NCI-H524 (cell line): ENCODE data around the gene CDON.
A peak's percentile ranks its signal among the peaks of the same experiment; 100 is the strongest.
"Not testable (repeated sequence)": the region's sequence is repeated elsewhere in the genome, so short reads cannot be mapped to it uniquely, and the experiment has no call there.

Experiments used
- DNase-seq, 2 experiments: peaks; one replicate each; lab custom pipeline; 2025; lab: John Stamatoyannopoulos, UW

CDON gene

DNA sequence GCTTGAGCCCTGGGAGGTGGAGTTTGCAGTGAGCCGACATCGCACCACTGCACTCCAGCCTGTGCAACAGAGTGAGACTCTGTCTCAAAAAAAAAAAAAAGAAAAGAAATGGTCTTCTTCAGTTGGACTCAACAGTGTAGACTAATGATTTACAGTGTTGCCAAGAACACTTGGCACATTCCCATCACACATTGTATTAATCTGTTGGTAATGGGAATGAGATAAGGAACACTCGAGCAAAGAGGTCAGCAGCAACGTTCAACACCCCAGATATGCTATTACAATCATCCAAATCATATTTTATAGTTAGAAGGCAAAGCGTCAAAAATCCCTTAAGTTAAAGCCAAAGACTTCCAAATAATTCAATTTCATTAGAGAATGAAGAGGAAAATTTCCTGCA lies 14.5 kb downstream of the CDON start:
- no peak for DNase-seq

GRCh38 chr11:126046570-126047195 lies 16.0 kb downstream of the CDON start:
- peak in 1 of 2 experiments; percentile 39 for DNase-seq

DNA sequence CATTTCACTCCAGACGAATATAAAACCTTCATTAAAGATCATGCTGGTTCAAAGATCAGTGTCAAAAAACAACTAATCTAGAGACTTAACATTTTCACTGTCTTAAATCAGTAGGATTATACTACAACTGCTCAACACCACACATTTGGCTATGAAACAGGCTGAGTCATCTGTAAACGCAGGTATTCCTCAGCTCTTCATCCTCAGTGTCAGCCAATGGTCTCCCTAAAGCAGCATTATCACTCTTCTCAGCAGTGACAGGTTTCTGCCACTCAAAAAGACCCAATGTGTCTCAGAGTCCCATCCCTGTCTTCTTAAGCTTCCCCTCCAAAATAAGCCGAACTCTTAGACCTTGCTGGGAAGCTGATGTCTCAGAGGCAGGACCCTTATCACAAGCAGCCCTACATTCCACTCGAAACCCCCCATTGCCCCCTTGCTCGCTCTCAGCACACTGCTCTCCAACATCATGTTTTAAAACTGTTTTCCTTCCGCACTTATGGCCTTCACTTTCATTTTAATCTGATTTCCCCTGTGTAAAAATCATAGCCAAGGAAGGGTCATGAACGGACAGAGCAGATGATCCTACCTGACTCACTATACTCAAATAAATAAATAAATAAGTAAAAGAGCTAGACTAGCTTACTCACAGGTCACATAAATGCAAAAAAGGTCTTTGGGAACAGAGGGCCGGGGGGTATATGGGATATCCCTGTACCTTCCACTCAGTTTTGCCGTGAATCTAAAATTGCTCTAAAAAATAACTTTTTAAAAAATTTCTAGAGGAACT lies 23.0 kb downstream of the CDON start:
- DNase-seq: no peak

- DNase-seq: no peak
These were observed 26.9 kb downstream of the CDON start for GRCh38 chr11:126035718-126036117.

- no peak for DNase-seq
These were observed 27.7 kb downstream of the CDON start for GRCh38 chr11:126034933-126035425.

DNA sequence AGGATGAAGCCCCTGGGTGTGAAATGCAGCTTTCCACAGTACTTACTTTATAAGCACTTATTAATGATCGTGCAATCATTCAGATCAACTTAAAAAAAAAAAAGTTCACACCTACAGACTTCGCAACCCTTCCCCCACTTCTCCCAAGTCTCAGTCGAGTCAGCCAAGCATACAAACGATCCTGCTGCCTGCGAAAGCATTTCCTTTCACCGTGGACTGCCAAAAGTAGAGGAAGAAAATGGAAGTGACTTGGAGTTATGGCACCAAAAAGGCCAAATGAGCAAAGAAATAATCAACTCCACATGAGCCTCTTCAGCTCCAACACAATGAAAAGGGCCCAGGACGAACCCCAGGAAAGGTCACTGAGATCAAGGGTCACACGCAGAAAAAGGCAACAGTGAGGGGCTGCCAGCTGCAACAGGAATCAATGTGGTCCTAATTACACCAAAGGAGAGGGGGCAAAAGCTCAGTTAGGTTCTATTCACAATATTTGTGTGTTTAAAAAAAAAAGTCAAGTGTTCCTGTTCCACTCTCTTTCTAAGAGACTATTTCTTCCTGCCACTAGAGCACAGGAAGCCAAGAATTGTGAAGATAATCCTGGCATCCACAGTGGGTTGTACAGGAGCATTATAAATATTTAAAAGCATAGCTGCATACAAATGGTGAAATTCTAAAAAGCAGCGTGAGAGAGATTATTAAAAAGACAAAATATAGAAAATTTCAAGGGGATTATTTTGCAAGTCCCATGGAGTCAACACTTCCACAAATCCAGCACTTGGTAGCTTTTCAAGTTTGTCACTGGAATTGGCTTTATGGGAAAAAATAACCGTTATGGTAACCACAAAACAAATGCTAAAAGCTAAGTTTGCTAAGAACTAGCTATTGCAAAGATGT lies 28.4 kb downstream of the CDON start:
- DNase-seq: no peak

DNA sequence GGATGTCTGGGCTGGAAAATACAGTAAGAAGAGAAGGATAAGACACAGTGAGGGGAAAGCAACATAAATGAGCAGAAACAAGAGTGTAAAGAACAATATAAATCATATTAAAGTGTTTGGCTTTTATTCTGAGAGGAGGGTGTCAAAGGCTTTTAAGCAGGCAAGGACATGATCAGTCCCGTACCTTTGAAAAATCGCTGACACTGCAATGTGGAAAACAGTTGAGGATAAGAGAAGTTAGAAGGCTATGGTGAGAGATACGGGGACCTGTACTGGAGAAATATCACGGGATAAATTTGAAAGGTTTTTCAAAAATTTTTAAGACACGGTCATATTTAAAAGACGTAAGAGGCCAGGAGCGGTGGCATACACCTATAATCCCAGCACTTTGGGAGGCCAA lies 30.3 kb downstream of the CDON start:
- DNase-seq: no peak

GRCh38 chr11:126029805-126030204 lies 32.9 kb downstream of the CDON start:
- peak; percentile 40 to 81 for DNase-seq

GRCh38 chr11:126029237-126029636 lies 33.4 kb downstream of the CDON start:
- no peak for DNase-seq

- DNase-seq: not testable (repeated sequence)
These were observed 34.1 kb downstream of the CDON start for GRCh38 chr11:126028534-126028933.

DNA sequence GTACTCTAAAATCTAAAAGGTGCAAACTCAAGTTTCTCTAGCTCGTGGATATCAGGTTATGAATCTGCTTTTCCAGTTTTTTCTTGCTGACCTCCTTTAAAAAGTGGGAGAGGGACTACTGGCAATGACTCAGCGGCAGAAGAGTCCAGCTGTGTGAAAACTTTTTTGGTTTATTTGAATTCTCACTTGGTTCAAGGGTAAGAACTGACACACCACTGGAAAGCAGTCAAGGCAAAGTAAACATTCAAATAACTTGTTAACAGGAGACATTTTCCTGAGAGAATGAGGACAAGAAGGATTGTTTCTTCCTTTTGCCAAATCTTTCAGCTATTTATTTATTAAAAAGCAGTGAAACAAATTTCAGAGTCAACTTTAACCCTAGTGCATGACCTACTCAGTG lies 36.1 kb downstream of the CDON start:
- no peak for DNase-seq

- DNase-seq: no peak
These were observed 36.8 kb downstream of the CDON start for GRCh38 chr11:126025822-126026221.

GRCh38 chr11:126024123-126024522 lies 38.5 kb downstream of the CDON start:
- no peak for DNase-seq

DNA sequence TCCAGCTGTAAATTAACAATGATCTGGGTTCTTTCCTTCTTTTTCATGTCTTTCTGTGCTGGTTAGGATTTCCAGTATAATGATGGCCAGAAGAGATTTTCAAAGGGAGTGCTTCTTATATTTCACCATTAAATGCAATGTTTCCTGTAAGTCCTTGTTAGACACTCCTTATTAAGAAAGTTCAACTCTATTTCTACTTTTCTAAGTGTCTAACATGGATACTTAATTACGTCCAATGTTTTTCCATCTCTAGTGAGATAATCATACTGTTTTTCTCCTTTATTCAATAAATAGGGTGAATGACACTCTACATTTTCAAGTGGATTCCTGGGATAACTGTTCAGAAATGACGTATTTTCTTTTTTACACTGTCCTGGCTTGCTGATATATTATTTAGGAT lies 49.8 kb downstream of the CDON start:
- DNase-seq: no peak

DNA sequence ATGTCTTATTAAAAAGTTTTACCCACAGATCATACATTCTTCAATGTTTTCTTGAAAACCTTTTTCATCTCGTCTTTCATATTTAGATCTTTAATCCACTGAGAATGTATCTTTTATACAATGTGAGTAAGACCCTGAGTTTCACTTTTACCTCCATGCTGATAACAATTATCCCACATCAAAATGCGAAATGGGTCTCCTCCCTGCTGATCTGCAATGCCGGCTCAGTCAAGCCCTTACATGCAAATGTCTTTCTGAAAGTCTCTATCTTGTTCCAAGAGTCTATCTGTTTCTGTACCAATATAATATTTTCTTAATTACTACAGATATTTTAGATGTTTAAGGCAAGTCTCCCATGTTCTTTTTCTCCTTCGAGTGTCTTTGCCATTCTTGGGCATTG lies 50.9 kb downstream of the CDON start:
- no peak for DNase-seq

GRCh38 chr11:126011265-126011664 lies 51.4 kb downstream of the CDON start:
- DNase-seq: no peak

- DNase-seq: no peak
These were observed 53.7 kb downstream of the CDON start for GRCh38 chr11:126008956-126009355.

- DNase-seq: no peak
These were observed 55.4 kb downstream of the CDON start for GRCh38 chr11:126007238-126007637.

DNA sequence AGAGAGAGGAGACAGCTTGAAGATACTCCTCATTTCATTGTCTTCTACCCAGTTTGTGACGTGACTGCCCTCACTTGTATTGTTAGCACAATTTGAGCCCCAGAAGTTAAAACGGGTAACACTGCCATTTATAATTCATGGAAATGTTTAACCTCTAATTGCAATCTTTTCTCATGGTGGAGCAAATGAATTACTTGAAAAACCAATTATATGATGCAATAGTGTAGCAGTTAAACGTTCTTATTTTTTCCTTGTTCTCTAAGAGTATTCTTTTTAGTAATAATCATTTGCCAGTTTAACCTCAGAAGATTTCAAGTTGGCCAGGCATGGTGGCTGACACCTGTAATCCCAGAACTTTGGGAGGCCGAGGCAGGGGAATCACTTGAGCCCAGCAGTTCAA lies 56.6 kb downstream of the CDON start:
- no peak for DNase-seq

DNA sequence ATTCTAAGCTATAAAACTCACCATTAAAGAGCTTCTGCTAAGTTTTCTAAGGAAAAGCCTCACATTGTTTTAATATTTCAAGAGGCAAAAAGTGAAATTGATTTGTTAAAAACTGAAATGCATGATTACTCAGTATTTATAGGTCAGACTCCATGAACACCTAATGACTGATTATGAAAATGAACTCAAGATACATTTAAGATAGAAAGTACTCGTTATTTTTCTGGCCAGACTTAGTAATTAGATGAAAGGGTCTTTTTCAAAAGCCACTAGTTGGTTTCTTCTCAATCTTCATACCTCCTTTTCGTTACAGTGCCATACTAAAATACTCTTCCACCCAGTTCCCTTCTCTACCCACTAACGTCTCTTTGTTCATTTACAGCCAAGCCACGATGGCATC lies 60.5 kb downstream of the CDON start:
- no peak for DNase-seq

- DNase-seq: no peak
These were observed 63.3 kb downstream of the CDON start for GRCh38 chr11:125999234-125999880.

DNA sequence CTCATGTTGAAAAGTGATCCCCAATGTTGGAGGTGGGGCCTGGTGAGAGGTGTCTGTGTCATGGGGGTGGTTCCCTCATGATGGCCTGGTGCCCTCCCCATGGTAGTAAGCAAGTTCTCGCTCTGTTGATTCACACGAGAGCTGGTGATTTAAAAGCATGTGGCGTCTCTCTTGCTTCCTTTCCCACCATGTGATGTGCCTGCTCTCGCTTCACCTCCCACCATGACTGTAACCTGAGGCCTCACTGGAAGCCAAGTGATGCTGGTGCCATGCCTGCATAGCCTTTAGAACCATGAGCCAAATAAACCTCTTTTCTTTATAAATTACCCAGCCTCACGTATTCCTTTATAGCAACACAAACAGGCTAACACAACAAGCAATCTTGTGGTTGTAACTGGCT lies 64.4 kb downstream of the CDON start:
- no peak for DNase-seq
